Neural progenitor cell (in vitro differentiated cells): ENCODE data around the gene TFCP2. TPM values are rescaled to one million over a fixed set of nuclear protein-coding genes. Genes with fewer than 3 reads are reported as not detected.

ENCODE experiments used
- DNase-seq: peaks from one replicate; pipeline ENCODE4 v3.0.0-alpha.2; 2016; ENCODE audit warnings: low spot score
- H2AFZ ChIP-seq: fragments of 200-600 bp; sonication (generic); replicated peaks from 2 replicates; pipeline ENCODE4 v1.6.1; 2016; ENCODE audit warnings: antibody characterized with exemption
- H3F3A ChIP-seq: fragments of 200-600 bp; sonication (generic); 2 replicates; pipeline ENCODE4 v1.6.1; 2016; ENCODE audit warnings: antibody characterized with exemption, low read depth
- H3K27ac ChIP-seq: fragments of 200-600 bp; sonication (generic); 2 replicates; pipeline ENCODE4 v1.5.1; 2016; ENCODE audit warnings: mild to moderate bottlenecking
- H3K27me3 ChIP-seq: fragments of 200-600 bp; sonication (generic); 2 replicates; pipeline ENCODE4 v1.6.1; 2016; ENCODE audit warnings: mild to moderate bottlenecking, moderate library complexity
- H3K36me3 ChIP-seq: fragments of 200-600 bp; sonication (generic); 2 replicates; pipeline ENCODE4 v1.5.1; 2016
- H3K4me1 ChIP-seq: fragments of 200-600 bp; sonication (generic); 2 replicates; pipeline ENCODE4 v1.6.1; 2016; ENCODE audit warnings: mixed run types
- H3K4me2 ChIP-seq: fragments of 200-600 bp; sonication (generic); 2 replicates; pipeline ENCODE4 v1.6.1; 2016
- H3K4me3 ChIP-seq: fragments of 200-600 bp; sonication (generic); 2 replicates; pipeline ENCODE4 v1.5.1; 2016
- H3K79me2 ChIP-seq: fragments of 200-600 bp; sonication (generic); 2 replicates; pipeline ENCODE4 v1.6.1; 2016; ENCODE audit warnings: low read depth
- H3K9ac ChIP-seq: fragments of 200-600 bp; sonication (generic); 2 replicates; pipeline ENCODE4 v1.6.1; 2016
- H3K9me3 ChIP-seq: fragments of 200-600 bp; sonication (generic); 2 replicates; pipeline ENCODE4 v1.5.1; 2016; ENCODE audit warnings: low read depth
- H4K20me1 ChIP-seq: fragments of 200-600 bp; sonication (generic); 2 replicates; pipeline ENCODE4 v1.6.1; 2016; ENCODE audit warnings: low read depth
- H3K27ac Mint-ChIP-seq: 3 replicates; pipeline ENCODE4 v1.8.0; 2021; ENCODE audit warnings: mixed read lengths
- H3K27me3 Mint-ChIP-seq: 2 replicates; pipeline ENCODE4 v1.8.0; 2022; ENCODE audit warnings: low read depth, mild to moderate bottlenecking, inconsistent platforms, moderate library complexity, mixed read lengths; ENCODE audit not compliant: insufficient read depth
- H3K36me3 Mint-ChIP-seq: 3 replicates; pipeline ENCODE4 v1.8.0; 2021; ENCODE audit warnings: mixed read lengths
- H3K4me1 Mint-ChIP-seq: 3 replicates; pipeline ENCODE4 v1.8.0; 2021; ENCODE audit warnings: mixed read lengths
- H3K4me3 Mint-ChIP-seq: 3 replicates; pipeline ENCODE4 v1.8.0; 2021; ENCODE audit warnings: mild to moderate bottlenecking, moderate library complexity, mixed read lengths
- H3K9me3 Mint-ChIP-seq: 3 replicates; pipeline ENCODE4 v1.8.0; 2020; ENCODE audit warnings: mixed read lengths
- EZH2 ChIP-seq: fragments of 200-600 bp; sonication (generic); IDR thresholded peaks from 2 replicates; pipeline ENCODE4 v1.6.1; 2017; ENCODE audit warnings: antibody characterized with exemption, mild to moderate bottlenecking, moderate library complexity
- EZH2phosphoT487 ChIP-seq: fragments of 200-600 bp; sonication (generic); IDR thresholded peaks from 2 replicates; pipeline ENCODE4 v1.6.1; 2017; ENCODE audit warnings: antibody characterized with exemption
- total RNA-seq: library from RNA; depleted of rRNA; stranded (reverse); fragments of >200 nt; gene quantifications from 2 replicates; pipeline ENCODE4 v1.2.3, GENCODE V29; 2015; ENCODE audit warnings: low replicate concordance
- TF ChIP-seq, protein P1 (sequence below): fragments of 200-600 bp; sonication (generic); IDR thresholded peaks from 2 replicates; pipeline ENCODE4 v1.5.1; 2017; ENCODE audit warnings: antibody characterized with exemption, mild to moderate bottlenecking

Gene TFCP2
- total RNA-seq, 1 donor from 2014 or later: 28.8 TPM

DNA sequence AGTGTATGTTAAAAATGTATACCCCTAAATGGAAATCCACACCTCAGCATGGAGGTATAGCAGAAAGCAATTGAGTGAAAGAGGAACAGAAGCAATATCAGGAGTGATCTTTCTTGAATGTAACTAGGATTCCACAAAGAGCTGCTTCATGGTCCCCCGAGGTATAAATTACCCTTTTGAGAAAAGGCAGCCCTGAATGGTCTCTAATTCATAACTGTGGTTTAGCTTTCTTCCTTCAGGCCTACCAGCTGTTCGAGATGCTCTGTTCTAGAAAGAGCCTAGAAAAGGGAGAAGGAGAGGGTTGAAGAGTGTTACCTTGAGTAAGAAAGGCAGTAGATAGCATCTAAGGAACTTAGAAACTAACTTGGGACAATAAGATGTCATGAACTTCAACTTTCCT lies 46.6 kb downstream of the TFCP2 start:
- Histone ChIP-seq H3K4me1 (no peaks in the 10 kb centered on the region), H3K4me3 (no peak overlapping the region), H3K79me2 (peaks cover 21% of the 10 kb centered on the region), H3K27me3 (no peaks in the 10 kb centered on the region), H3K36me3 (no peaks in the 10 kb centered on the region), H2AFZ (no peak overlapping the region), H3K9ac (no peak overlapping the region), H4K20me1 (peaks cover 23% of the 10 kb centered on the region), H3K27ac (no peak overlapping the region), H3K9me3 (no peaks in the 10 kb centered on the region), H3F3A (no peaks in the 10 kb centered on the region), H3K4me2 (no peak overlapping the region)
- peaks cover 6% of the 10 kb centered on the region for H3K27me3 Mint-ChIP-seq
- peaks cover 13% of the 10 kb centered on the region for H3K36me3 Mint-ChIP-seq
- no peaks in the 10 kb centered on the region for H3K9me3 Mint-ChIP-seq
- no peak for DNase-seq
- TF ChIP-seq EZH2: no peak
- TF ChIP-seq, protein P1, sequence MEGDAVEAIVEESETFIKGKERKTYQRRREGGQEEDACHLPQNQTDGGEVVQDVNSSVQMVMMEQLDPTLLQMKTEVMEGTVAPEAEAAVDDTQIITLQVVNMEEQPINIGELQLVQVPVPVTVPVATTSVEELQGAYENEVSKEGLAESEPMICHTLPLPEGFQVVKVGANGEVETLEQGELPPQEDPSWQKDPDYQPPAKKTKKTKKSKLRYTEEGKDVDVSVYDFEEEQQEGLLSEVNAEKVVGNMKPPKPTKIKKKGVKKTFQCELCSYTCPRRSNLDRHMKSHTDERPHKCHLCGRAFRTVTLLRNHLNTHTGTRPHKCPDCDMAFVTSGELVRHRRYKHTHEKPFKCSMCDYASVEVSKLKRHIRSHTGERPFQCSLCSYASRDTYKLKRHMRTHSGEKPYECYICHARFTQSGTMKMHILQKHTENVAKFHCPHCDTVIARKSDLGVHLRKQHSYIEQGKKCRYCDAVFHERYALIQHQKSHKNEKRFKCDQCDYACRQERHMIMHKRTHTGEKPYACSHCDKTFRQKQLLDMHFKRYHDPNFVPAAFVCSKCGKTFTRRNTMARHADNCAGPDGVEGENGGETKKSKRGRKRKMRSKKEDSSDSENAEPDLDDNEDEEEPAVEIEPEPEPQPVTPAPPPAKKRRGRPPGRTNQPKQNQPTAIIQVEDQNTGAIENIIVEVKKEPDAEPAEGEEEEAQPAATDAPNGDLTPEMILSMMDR: no peak
- TF ChIP-seq EZH2phosphoT487: no peak
- peaks cover 7% of the 10 kb centered on the region for H3K4me1 Mint-ChIP-seq
- no peak overlapping the region for H3K4me3 Mint-ChIP-seq
- no peak overlapping the region for H3K27ac Mint-ChIP-seq

DNA sequence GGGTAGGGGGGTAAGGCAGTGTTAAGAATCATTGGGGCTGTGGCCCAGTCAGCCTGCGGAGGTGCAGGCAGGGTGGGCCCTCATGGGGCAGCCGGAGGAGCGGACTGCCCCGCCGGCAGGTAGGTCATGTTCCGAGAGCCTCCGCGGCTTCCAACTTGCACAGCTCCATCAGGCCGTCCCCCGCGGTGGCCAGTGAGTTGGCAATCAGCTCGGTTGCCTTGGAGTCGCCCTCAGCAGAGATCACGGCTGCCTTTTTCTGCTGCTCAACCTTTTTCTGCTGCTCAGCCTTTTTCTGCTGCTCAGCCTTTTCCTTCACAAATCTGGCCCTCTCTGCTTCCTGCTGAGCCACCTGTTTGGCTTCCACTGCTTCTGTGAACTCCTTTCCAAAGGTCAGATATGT lies 48.4 kb downstream of the TFCP2 start:
- no peaks in the 10 kb centered on the region for H3F3A ChIP-seq
- Mint-ChIP-seq H3K9me3 (no peaks in the 10 kb centered on the region), H3K4me3 (no peak overlapping the region), H3K36me3 (peaks cover 15% of the 10 kb centered on the region), H3K4me1 (peaks cover 5% of the 10 kb centered on the region), H3K27ac (no peak overlapping the region), H3K27me3 (peaks cover 6% of the 10 kb centered on the region)
- peaks cover 21% of the 10 kb centered on the region for H3K79me2 ChIP-seq
- H4K20me1 ChIP-seq: peaks cover 15% of the 10 kb centered on the region
- no peak overlapping the region for H3K4me2 ChIP-seq
- no peak overlapping the region for H3K9ac ChIP-seq
- no peak overlapping the region for H3K27ac ChIP-seq
- no peaks in the 10 kb centered on the region for H3K36me3 ChIP-seq
- no peaks in the 10 kb centered on the region for H3K4me1 ChIP-seq
- no peak overlapping the region for H2AFZ ChIP-seq
- TF ChIP-seq EZH2phosphoT487 (no peak), EZH2 (no peak)
- TF ChIP-seq, protein P1: no peak
- no peak for DNase-seq
- no peaks in the 10 kb centered on the region for H3K27me3 ChIP-seq
- no peak overlapping the region for H3K4me3 ChIP-seq
- no peaks in the 10 kb centered on the region for H3K9me3 ChIP-seq

DNA sequence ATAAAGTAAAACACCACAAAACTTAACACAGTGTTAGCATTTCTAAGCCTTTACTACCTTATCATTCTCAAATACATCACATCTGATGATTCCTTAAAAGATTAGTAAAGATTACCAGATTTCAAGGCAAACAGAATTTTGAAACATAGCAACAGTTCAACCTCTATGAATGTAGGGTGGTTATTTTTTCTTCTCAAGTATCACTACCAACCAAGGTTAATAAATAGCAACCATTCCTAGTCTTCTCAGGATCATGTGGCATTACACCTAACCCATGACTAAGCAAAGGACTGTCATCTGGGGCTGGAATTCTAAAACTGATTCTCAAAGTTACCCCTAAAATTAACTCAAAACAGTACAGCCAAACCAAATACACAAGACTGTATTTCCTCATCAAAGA lies 50.1 kb downstream of the TFCP2 start:
- Mint-ChIP-seq H3K36me3 (peaks cover 17% of the 10 kb centered on the region), H3K27ac (no peak overlapping the region), H3K4me1 (peaks cover 4% of the 10 kb centered on the region), H3K27me3 (peaks cover 4% of the 10 kb centered on the region), H3K4me3 (no peak overlapping the region), H3K9me3 (no peaks in the 10 kb centered on the region)
- no peak overlapping the region for H3K9ac ChIP-seq
- no peak overlapping the region for H3K27ac ChIP-seq
- H3K4me1 ChIP-seq: no peaks in the 10 kb centered on the region
- no peaks in the 10 kb centered on the region for H3K9me3 ChIP-seq
- no peak overlapping the region for H3K4me3 ChIP-seq
- peaks cover 14% of the 10 kb centered on the region for H3K79me2 ChIP-seq
- no peaks in the 10 kb centered on the region for H3F3A ChIP-seq
- DNase-seq: no peak
- no peak overlapping the region for H3K4me2 ChIP-seq
- H2AFZ ChIP-seq: no peak overlapping the region
- peaks cover 15% of the 10 kb centered on the region for H4K20me1 ChIP-seq
- no peaks in the 10 kb centered on the region for H3K36me3 ChIP-seq
- no peaks in the 10 kb centered on the region for H3K27me3 ChIP-seq
- TF ChIP-seq, protein P1: no peak
- no peak for TF ChIP-seq EZH2phosphoT487
- TF ChIP-seq EZH2: no peak
